ENCODE measurements around the gene ZNF536. TPM values are rescaled to one million over a fixed set of nuclear protein-coding genes. Genes with fewer than 3 reads are reported as not detected.
A peak's percentile ranks its signal among the peaks of the same experiment; 100 is the strongest.

ZNF536 gene
- total RNA-seq, 4 donors from 2014 or later = 1.3 to 12.4 (median 1.8) TPM

DNA sequence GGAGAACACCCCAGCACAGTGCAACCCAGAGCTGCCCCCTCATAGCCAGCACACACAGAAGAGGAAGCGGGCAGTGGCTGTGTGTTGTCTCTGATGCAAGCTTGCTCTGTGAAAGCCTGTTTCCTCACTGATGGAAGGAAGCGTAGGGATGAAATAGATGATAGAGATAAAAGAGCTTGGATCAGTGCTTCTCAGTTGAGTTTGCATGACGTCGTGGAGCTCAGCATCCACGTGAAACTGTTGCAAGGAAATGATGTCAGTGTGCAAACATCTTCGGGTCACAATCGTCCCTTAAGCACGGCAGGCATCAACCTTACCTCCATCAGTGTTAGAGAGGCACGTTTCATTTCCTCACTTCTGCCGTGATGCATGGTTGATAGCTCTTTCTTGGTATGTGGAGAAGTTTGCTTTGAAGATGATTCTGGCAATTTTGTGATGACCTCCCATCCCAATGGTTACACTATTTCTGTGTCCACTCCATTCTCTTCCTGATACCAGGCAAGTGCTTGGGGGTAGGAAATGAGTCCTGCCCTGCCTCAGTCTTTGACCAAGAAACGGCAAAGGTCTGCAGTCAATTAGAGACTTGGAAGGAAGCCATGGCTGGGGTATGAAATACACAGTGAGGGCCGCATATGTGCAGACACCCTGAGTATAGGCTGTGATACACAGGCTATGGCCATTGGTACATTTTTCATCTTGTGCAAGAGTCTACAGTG, 183.0 kb downstream of the ZNF536 start:
- Histone ChIP-seq H3K27ac (no peak overlapping the region), H3K9me3 (no peaks in the 10 kb centered on the region), H3K4me1 (peaks cover 0 to 4% (median 0%) of the 10 kb centered on the region in 4 donors), H3K36me3 (no peaks in the 10 kb centered on the region), H3K4me3 (no peak overlapping the region), H3K27me3 (no peaks in the 10 kb centered on the region)
- TF ChIP-seq POLR2A (IDR thresholded peaks at IDR 0.05) = no peak
- TF ChIP-seq, protein P1, sequence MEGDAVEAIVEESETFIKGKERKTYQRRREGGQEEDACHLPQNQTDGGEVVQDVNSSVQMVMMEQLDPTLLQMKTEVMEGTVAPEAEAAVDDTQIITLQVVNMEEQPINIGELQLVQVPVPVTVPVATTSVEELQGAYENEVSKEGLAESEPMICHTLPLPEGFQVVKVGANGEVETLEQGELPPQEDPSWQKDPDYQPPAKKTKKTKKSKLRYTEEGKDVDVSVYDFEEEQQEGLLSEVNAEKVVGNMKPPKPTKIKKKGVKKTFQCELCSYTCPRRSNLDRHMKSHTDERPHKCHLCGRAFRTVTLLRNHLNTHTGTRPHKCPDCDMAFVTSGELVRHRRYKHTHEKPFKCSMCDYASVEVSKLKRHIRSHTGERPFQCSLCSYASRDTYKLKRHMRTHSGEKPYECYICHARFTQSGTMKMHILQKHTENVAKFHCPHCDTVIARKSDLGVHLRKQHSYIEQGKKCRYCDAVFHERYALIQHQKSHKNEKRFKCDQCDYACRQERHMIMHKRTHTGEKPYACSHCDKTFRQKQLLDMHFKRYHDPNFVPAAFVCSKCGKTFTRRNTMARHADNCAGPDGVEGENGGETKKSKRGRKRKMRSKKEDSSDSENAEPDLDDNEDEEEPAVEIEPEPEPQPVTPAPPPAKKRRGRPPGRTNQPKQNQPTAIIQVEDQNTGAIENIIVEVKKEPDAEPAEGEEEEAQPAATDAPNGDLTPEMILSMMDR (IDR thresholded peaks at IDR 0.05) = no peak
- DNase-seq = peak in 1 of 3 donors; percentile 0

DNA sequence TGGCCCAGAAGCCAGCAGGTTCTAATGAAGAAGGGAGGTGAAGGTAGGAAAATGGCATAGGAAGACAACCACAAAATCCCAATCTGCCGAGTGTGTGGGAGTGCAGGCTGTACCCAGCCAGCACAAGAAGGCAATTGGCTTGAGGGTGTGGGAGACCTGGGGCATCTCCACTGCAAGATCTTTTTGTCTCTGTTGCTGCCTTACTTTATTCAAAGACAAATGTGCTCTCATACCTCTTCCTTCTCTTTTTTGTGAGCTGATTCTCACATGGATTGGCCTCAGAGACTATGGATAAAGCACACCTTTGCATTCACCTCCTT, 183.6 kb downstream of the ZNF536 start:
- Histone ChIP-seq H3K4me1 (peaks cover 0 to 3% (median 0%) of the 10 kb centered on the region in 4 donors), H3K27ac (no peak overlapping the region), H3K36me3 (no peaks in the 10 kb centered on the region), H3K4me3 (no peak overlapping the region), H3K27me3 (no peaks in the 10 kb centered on the region), H3K9me3 (no peaks in the 10 kb centered on the region)
- TF ChIP-seq, protein P1 (IDR thresholded peaks at IDR 0.05) = no peak
- peak in 1 of 3 donors; percentile 8 for DNase-seq

DNA sequence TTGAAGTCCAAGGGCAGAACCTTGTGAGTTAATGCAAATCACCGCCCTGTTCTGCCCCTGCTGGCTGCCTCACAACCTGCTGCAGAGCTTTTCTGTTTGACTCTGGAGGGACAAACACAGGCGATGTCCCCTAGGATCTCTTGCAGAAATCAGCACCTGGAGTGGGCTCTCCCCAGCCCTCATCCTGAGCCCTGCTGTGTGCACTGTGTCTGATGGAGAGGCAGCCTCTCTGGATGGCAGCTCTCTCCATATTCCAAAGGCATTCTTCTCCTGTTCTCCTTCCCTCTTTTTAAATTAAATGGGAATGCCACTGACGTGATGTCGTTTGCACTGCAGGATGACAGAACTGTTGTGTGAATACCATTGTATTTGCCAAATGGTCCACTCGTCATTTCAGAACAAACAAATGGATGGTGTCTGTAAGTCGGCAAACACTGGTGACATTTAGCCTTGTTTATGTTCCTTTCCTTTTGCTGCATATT, 184.1 kb downstream of the ZNF536 start:
- Histone ChIP-seq H3K9me3 (no peaks in the 10 kb centered on the region), H3K27ac (no peak overlapping the region), H3K27me3 (no peaks in the 10 kb centered on the region), H3K36me3 (no peaks in the 10 kb centered on the region), H3K4me1 (no peaks in the 10 kb centered on the region), H3K4me3 (no peak overlapping the region)
- TF ChIP-seq POLR2A (IDR thresholded peaks at IDR 0.05) = no peak
- TF ChIP-seq, protein P1 (IDR thresholded peaks at IDR 0.05) = no peak
- peak in 1 of 3 donors; percentile 17 for DNase-seq

DNA sequence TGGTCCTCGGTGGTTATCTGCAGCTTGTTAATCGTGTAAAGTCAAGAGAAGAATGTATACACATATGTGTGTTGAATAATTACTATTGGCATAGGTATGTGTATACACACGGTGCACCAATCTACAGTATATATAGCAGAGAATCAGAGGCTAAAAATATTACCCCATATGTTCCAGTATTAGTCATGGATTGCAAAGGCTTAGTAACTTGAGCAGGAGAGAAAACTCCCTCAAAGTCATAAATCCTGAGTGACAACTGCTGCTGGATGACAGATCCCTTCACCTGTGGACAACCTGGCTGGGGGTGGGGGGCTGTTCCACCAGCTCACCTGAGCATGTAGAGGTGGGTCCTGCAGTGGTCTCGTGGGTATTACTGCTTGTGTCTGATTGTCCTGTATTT, 185.0 kb downstream of the ZNF536 start:
- TF ChIP-seq POLR2A (IDR thresholded peaks at IDR 0.05) = no peak
- TF ChIP-seq, protein P1 (IDR thresholded peaks at IDR 0.05) = no peak
- DNase-seq = peak in 1 of 3 donors; percentile 11
- Histone ChIP-seq H3K9me3 (no peaks in the 10 kb centered on the region), H3K27ac (no peak overlapping the region), H3K4me3 (no peak overlapping the region), H3K36me3 (no peaks in the 10 kb centered on the region), H3K4me1 (no peaks in the 10 kb centered on the region), H3K27me3 (no peaks in the 10 kb centered on the region)

DNA sequence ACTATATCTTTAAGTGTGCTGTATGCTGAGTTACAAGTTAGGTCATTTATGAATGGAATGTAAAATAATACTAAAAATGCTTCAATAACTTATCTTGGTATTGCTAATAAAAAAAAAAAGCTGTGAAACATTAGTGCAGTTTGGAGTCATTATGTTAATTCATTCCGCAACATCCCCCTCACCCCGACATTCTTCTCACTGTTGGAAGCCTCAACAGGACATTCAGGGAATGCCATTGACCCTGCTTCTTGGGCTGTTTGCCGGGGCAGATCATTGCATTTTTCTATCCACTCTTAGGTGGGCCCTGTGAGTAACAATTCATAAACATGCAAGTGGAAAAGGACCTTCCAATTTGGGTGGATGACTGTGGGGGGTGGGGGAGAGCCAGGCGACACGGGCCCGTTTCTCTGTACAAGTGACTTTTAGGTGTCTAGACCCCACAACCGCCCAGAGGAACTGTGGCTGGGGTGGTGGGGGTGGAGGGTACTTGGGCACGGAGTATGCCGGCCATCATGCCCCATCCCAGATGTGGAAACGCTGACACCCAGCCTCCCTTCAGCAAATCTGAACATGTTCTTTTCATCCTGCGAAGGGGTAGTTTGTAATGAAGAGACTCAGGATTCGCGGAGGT, 185.9 kb downstream of the ZNF536 start:
- no peak overlapping the region for H3K27ac ChIP-seq
- H3K4me1 ChIP-seq = no peaks in the 10 kb centered on the region
- no peaks in the 10 kb centered on the region for H3K27me3 ChIP-seq
- H3K4me3 ChIP-seq = no peak overlapping the region
- no peaks in the 10 kb centered on the region for H3K36me3 ChIP-seq
- no peaks in the 10 kb centered on the region for H3K9me3 ChIP-seq
- peak in 1 of 3 donors; percentile 34 for DNase-seq
- TF ChIP-seq, protein P1 (IDR thresholded peaks at IDR 0.05) = no peak
- no peak for TF ChIP-seq POLR2A (IDR thresholded peaks at IDR 0.05)

Measured in Peyer's patch (tissue), 4 donors.